NCI-H2081 treated with DMSO at 0.1 percent for 48 hours (cell line): Measurements from ENCODE around the gene OR11L1.

ENCODE experiments used
- DNase-seq: peaks from one replicate; lab custom pipeline; 2025; lab: John Stamatoyannopoulos, UW

Gene OR11L1

GRCh38 chr1:247797518-247797917 is 44.2 kb downstream of the OR11L1 start:
- DNase-seq: no peak
